Keratinocyte (primary cell): Measurements from ENCODE around the gene RANBP3L.

Experiments used
- CTCF ChIP-seq, 3 experiments: IDR thresholded peaks in 1 of 3; conservative IDR thresholded peaks in 1 of 3; optimal IDR thresholded peaks in 1 of 3; 2 replicates in 2 of 3; 3 replicates in 1 of 3; pipeline versions ENCODE3 to v1.5.1; 2011; ENCODE audit warnings: low read length in 3 of 3, mild to moderate bottlenecking in 3 of 3, moderate library complexity in 2 of 3, control low read depth in 1 of 3, inconsistent platforms in 1 of 3; ENCODE audit not compliant: insufficient read depth in 2 of 3; ENCODE audit errors: extremely low read depth in 1 of 3
- EZH2 ChIP-seq: IDR thresholded peaks from one replicate; pipeline ENCODE4 v1.6.1; 2012; ENCODE audit warnings: inconsistent platforms, mild to moderate bottlenecking, low read length, moderate library complexity

GRCh38 chr5:36337597-36337996, 35.9 kb upstream of the RANBP3L start:
- TF ChIP-seq CTCF (optimal IDR thresholded peaks at IDR 0.05 in 1 of 3, IDR thresholded peaks at IDR 0.05 in 1 of 3, conservative IDR thresholded peaks at IDR 0.05 in 1 of 3; ENCODE audit: extremely low read depth in 1 of 3, insufficient read depth in 2 of 3, low read length in 3 of 3) (no peak), EZH2 (no peak)
